H9 (cell line): ENCODE measurements around the gene KIF3B. TPM values are rescaled to one million over a fixed set of nuclear protein-coding genes. Genes with fewer than 3 reads are reported as not detected.

ENCODE experiments used
- DNase-seq: peaks from one replicate; pipeline ENCODE4 v3.0.0-alpha.2; 2017
- H2AFZ ChIP-seq: one replicate; pipeline ENCODE4 v1.6.1; 2013; ENCODE audit warnings: mild to moderate bottlenecking, low read length, control low read depth, moderate library complexity
- H2AK5ac ChIP-seq: 2 replicates; pipeline ENCODE4 v1.6.1; 2013; ENCODE audit warnings: low read length, control low read depth, mixed read lengths; ENCODE audit not compliant: insufficient read length
- H2BK120ac ChIP-seq: one replicate; pipeline ENCODE4 v1.6.1; 2013; ENCODE audit warnings: low read depth, mild to moderate bottlenecking, low read length, control low read depth, inconsistent platforms; ENCODE audit not compliant: poor library complexity, severe bottlenecking
- H2BK12ac ChIP-seq: 2 replicates; pipeline ENCODE4 v1.6.1; 2013; ENCODE audit warnings: low read length, control low read depth, mixed read lengths, low read depth; ENCODE audit not compliant: insufficient read length
- H2BK15ac ChIP-seq: 2 replicates; pipeline ENCODE4 v1.6.1; 2013; ENCODE audit warnings: low read depth, low read length, control low read depth
- H2BK20ac ChIP-seq: one replicate; pipeline ENCODE4 v1.6.1; 2013; ENCODE audit warnings: low read depth, mild to moderate bottlenecking, low read length, control low read depth, inconsistent platforms; ENCODE audit not compliant: poor library complexity, severe bottlenecking
- H2BK5ac ChIP-seq: 2 replicates; pipeline ENCODE4 v1.6.1; 2013; ENCODE audit warnings: low read length, control low read depth, mixed read lengths; ENCODE audit not compliant: insufficient read length
- H3K14ac ChIP-seq: 2 replicates; pipeline ENCODE4 v1.6.1; 2013; ENCODE audit warnings: low read length, control low read depth; ENCODE audit not compliant: insufficient read depth
- H3K18ac ChIP-seq: 2 replicates; pipeline ENCODE4 v1.6.1; 2013; ENCODE audit warnings: low read depth, mild to moderate bottlenecking, mixed read lengths, low read length, control low read depth; ENCODE audit not compliant: insufficient read length
- H3K23ac ChIP-seq: 2 replicates; pipeline ENCODE4 v1.6.1; 2013; ENCODE audit warnings: low read length, control low read depth, mixed read lengths, low read depth; ENCODE audit not compliant: insufficient read length
- H3K23me2 ChIP-seq: 2 replicates; pipeline ENCODE4 v1.6.1; 2013; ENCODE audit warnings: low read depth, mild to moderate bottlenecking, mixed read lengths, low read length, control low read depth; ENCODE audit not compliant: insufficient read length, poor library complexity, severe bottlenecking
- H3K27ac ChIP-seq: 2 replicates; pipeline ENCODE4 v1.5.1; 2013; ENCODE audit warnings: low read length, control low read depth, mixed read lengths, low read depth; ENCODE audit not compliant: insufficient read length
- H3K27me3 ChIP-seq: 2 replicates; pipeline ENCODE4 v1.6.1; 2013; ENCODE audit warnings: low read length, control low read depth, inconsistent platforms; ENCODE audit not compliant: insufficient read depth
- H3K4ac ChIP-seq: 2 replicates; pipeline ENCODE4 v1.6.1; 2013; ENCODE audit warnings: low read depth, mild to moderate bottlenecking, control low read depth, inconsistent platforms, low read length, moderate library complexity
- H3K4me1 ChIP-seq: 2 replicates; pipeline ENCODE4 v1.6.1; 2013; ENCODE audit warnings: low read length, control low read depth, inconsistent platforms; ENCODE audit not compliant: insufficient read depth
- H3K4me2 ChIP-seq: 2 replicates; pipeline ENCODE4 v1.6.1; 2013; ENCODE audit warnings: low read length, control low read depth, mixed read lengths; ENCODE audit not compliant: insufficient read length, insufficient read depth
- H3K56ac ChIP-seq: 2 replicates; pipeline ENCODE4 v1.6.1; 2013; ENCODE audit warnings: low read depth, mild to moderate bottlenecking, mixed read lengths, low read length, control low read depth; ENCODE audit not compliant: insufficient read length
- H3K79me1 ChIP-seq: 2 replicates; pipeline ENCODE4 v1.6.1; 2013; ENCODE audit warnings: low read depth, mild to moderate bottlenecking, moderate library complexity, low read length, control low read depth, inconsistent platforms; ENCODE audit not compliant: insufficient read depth, poor library complexity, severe bottlenecking
- H3K79me2 ChIP-seq: 2 replicates; pipeline ENCODE4 v1.6.1; 2013; ENCODE audit warnings: low read length, control low read depth, inconsistent platforms; ENCODE audit not compliant: insufficient read depth
- H3K9ac ChIP-seq: 2 replicates; pipeline ENCODE4 v1.6.1; 2013; ENCODE audit warnings: low read length, control low read depth, mixed read lengths; ENCODE audit not compliant: insufficient read length; ENCODE audit errors: extremely low read depth
- H3K9me3 ChIP-seq: one replicate; pipeline ENCODE4 v1.6.1; 2013; ENCODE audit warnings: low read depth, low read length, inconsistent platforms; ENCODE audit not compliant: control insufficient read depth
- H3T11ph ChIP-seq: one replicate; pipeline ENCODE4 v1.6.1; 2013; ENCODE audit warnings: mild to moderate bottlenecking, low read length, control low read depth, inconsistent platforms
- H4K20me1 ChIP-seq: one replicate; pipeline ENCODE4 v1.6.1; 2013; ENCODE audit not compliant: control insufficient read depth, insufficient read length, insufficient read depth
- H4K5ac ChIP-seq: 2 replicates; pipeline ENCODE4 v1.6.1; 2013; ENCODE audit warnings: low read depth, mild to moderate bottlenecking, mixed read lengths, low read length, control low read depth; ENCODE audit not compliant: insufficient read length
- H4K8ac ChIP-seq: replicated peaks from 2 replicates; pipeline ENCODE4 v1.6.1; 2013; ENCODE audit warnings: low read length, control low read depth, mixed read lengths, low read depth; ENCODE audit not compliant: insufficient read length
- H4K91ac ChIP-seq: 2 replicates; pipeline ENCODE4 v1.6.1; 2013; ENCODE audit warnings: low read depth, mild to moderate bottlenecking, moderate library complexity, mixed read lengths, low read length, control low read depth; ENCODE audit not compliant: insufficient read length
- H3K27ac Mint-ChIP-seq, 3 experiments: 2 replicates in 2 of 3; 3 replicates in 1 of 3; pipeline ENCODE4 v1.8.0; 2020 to 2021; ENCODE audit warnings: mixed read lengths in 3 of 3, mild to moderate bottlenecking in 1 of 3, moderate library complexity in 1 of 3
- H3K27me3 Mint-ChIP-seq: 2 replicates; pipeline ENCODE4 v1.8.0; 2021; ENCODE audit warnings: low read depth, mild to moderate bottlenecking, moderate library complexity, mixed read lengths
- H3K36me3 Mint-ChIP-seq, 3 experiments: 2 replicates in 2 of 3; 3 replicates in 1 of 3; pipeline ENCODE4 v1.8.0; 2020 to 2021; ENCODE audit warnings: low read depth in 3 of 3, mixed read lengths in 3 of 3; ENCODE audit not compliant: insufficient read depth in 1 of 3
- H3K4me1 Mint-ChIP-seq, 2 experiments: 2 replicates each; pipeline ENCODE4 v1.8.0; 2020; ENCODE audit warnings: mixed read lengths in 2 of 2
- H3K4me3 Mint-ChIP-seq, 2 experiments: 2 replicates in 1 of 2; 3 replicates in 1 of 2; pipeline ENCODE4 v1.8.0; 2020 to 2021; ENCODE audit warnings: mild to moderate bottlenecking in 2 of 2, mixed read lengths in 2 of 2, moderate library complexity in 1 of 2
- H3K9me3 Mint-ChIP-seq, 2 experiments: 2 replicates in 1 of 2; 3 replicates in 1 of 2; pipeline ENCODE4 v1.8.0; 2020; ENCODE audit warnings: mild to moderate bottlenecking in 2 of 2, mixed read lengths in 2 of 2, moderate library complexity in 1 of 2
- WGBS: extraction: QIAGEN DNeasy Blood & Tissue Kit; methylation state at CpG from one replicate; pipeline ENCODE4 v1.1.7; 2013; ENCODE audit warnings: missing lambda C conversion rate, low lambda C conversion rate, mixed read lengths; ENCODE audit not compliant: insufficient read length; ENCODE audit errors: extremely low coverage; 5-methylcytosine and 5-hydroxymethylcytosine counted together
- total RNA-seq: library from RNA; stranded (reverse); gene quantifications from 2 replicates; pipeline ENCODE4 v1.2.1, GENCODE V29; 2021
- TF ChIP-seq, protein P1 (sequence below): fragments of 200-600 bp; sonication (generic); conservative IDR thresholded peaks from 3 replicates; pipeline ENCODE4 v1.8.0; 2021; ENCODE audit warnings: antibody characterized with exemption, mild to moderate bottlenecking

Gene KIF3B
- total RNA-seq, 1 experiment from 2014 or later, result 29.7 TPM

DNA sequence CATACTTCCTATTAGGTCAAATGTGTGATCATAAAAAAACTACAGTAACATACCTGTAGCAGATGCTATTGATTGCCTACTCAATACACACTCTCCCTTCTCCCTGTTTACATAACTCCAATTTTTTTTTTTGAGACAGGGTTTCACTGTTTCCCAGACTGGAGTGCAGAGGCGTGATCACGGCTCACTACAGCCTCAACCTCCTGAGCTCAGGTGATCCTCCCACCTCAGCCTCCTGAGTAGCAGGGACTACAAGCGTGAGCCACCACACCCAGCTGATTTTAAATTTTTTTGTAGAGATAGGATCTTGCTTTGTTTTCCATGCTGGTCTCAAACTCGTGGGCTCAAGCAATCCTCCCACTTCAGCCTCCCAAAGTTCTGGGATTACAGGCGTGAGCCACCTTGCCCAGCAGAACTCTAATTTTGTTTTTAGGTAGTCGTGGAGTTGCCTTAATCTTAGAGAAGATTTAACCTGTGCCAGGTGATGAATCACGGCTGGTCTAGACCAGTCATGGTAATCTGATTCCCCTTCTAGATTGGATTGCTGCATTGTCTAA, 14.0 kb upstream of the KIF3B start:
- no peak overlapping the region for H3K18ac ChIP-seq
- Mint-ChIP-seq H3K9me3 (no peaks in the 10 kb centered on the region), H3K4me3 (no peak overlapping the region), H3K27me3 (peaks cover 3% of the 10 kb centered on the region), H3K4me1 (no peaks in the 10 kb centered on the region), H3K27ac (no peak overlapping the region), H3K36me3 (no peaks in the 10 kb centered on the region)
- no peak overlapping the region for H4K8ac ChIP-seq
- no peaks in the 10 kb centered on the region for H3K9me3 ChIP-seq
- no peak overlapping the region for H3K23ac ChIP-seq
- no peak overlapping the region for H3K9ac ChIP-seq
- no peak overlapping the region for H2BK120ac ChIP-seq
- no peak overlapping the region for H2BK5ac ChIP-seq
- H3K56ac ChIP-seq, result no peak overlapping the region
- WGBS, result no CpG with 5 or more reads among the region's 7 CpGs
- no peak overlapping the region for H2AK5ac ChIP-seq
- no peak overlapping the region for H2BK15ac ChIP-seq
- H3K4me1 ChIP-seq, result no peaks in the 10 kb centered on the region
- H2AFZ ChIP-seq, result no peak overlapping the region
- H3K79me1 ChIP-seq, result no peaks in the 10 kb centered on the region
- TF ChIP-seq, protein P1, sequence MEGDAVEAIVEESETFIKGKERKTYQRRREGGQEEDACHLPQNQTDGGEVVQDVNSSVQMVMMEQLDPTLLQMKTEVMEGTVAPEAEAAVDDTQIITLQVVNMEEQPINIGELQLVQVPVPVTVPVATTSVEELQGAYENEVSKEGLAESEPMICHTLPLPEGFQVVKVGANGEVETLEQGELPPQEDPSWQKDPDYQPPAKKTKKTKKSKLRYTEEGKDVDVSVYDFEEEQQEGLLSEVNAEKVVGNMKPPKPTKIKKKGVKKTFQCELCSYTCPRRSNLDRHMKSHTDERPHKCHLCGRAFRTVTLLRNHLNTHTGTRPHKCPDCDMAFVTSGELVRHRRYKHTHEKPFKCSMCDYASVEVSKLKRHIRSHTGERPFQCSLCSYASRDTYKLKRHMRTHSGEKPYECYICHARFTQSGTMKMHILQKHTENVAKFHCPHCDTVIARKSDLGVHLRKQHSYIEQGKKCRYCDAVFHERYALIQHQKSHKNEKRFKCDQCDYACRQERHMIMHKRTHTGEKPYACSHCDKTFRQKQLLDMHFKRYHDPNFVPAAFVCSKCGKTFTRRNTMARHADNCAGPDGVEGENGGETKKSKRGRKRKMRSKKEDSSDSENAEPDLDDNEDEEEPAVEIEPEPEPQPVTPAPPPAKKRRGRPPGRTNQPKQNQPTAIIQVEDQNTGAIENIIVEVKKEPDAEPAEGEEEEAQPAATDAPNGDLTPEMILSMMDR, result no peak
- no peak overlapping the region for H3K14ac ChIP-seq
- H4K5ac ChIP-seq, result no peak overlapping the region
- no peaks in the 10 kb centered on the region for H3K27me3 ChIP-seq
- no peaks in the 10 kb centered on the region for H3K79me2 ChIP-seq
- no peak overlapping the region for H3K4me2 ChIP-seq
- H3K4ac ChIP-seq, result no peak overlapping the region
- H2BK12ac ChIP-seq, result no peak overlapping the region
- no peak overlapping the region for H3T11ph ChIP-seq
- no peaks in the 10 kb centered on the region for H3K23me2 ChIP-seq
- no peak for DNase-seq
- no peaks in the 10 kb centered on the region for H4K20me1 ChIP-seq
- H4K91ac ChIP-seq, result no peak overlapping the region
- H2BK20ac ChIP-seq, result no peak overlapping the region
- H3K27ac ChIP-seq, result no peak overlapping the region
